Stimulated activated CD4-positive, alpha-beta T cell treated with anti-CD3 and anti-CD28 coated beads, Interleukin-4, amount 100 ng/mL, for 1 hour (primary cell): Measurements from ENCODE around the gene RMDN3.

ENCODE experiments used
- DNase-seq: peaks from one replicate; pipeline ENCODE4 v3.0.0-alpha.2; 2020

RMDN3 gene

DNA sequence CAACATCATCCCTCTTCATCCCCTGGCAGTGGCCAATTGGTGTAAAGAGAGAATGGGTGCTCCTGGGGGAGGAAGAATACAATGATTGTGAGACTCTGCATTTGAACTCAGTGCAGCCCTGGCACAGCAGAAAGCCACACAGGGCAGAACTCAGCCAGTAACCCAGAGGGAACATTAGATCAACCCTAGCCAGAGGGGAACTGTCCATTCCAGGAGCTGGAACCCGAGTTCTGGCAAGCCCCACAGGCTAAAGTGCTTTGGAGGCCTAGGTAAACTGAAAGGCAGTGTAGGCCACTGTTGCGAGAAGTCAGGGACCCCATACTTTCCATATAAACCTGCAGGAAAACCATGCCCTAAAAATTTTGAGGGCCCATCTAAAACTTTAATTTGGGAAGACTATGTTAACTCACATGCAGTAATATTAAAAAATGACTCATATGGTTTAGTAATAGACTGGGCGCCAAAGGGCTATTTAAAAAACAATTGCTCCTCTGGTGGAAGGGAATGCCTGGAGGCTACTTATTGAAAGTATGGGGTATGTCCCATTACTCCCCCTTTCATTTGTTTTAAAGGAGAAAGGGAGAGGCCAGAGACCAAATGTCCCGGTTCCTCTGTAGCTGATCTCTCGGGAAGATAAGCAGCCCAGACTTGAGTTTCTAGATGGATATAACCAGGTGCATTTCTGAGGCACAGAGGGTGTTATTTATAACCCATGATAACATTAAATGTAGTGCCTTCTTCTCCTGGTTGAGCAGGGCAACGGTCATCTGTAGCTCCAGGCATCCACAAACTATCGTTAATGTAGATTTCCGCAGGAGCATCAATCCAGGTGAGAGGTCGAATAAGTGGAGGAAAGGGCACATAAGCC lies 65.9 kb downstream of the RMDN3 start:
- no peak for DNase-seq
